Measurements from ENCODE around the gene SHISA7. TPM values are rescaled to one million over a fixed set of nuclear protein-coding genes. Genes with fewer than 3 reads are reported as not detected.

The SHISA7 gene
- total and polyA plus RNA-seq, 2 experiments from 2014 or later: not detected

DNA sequence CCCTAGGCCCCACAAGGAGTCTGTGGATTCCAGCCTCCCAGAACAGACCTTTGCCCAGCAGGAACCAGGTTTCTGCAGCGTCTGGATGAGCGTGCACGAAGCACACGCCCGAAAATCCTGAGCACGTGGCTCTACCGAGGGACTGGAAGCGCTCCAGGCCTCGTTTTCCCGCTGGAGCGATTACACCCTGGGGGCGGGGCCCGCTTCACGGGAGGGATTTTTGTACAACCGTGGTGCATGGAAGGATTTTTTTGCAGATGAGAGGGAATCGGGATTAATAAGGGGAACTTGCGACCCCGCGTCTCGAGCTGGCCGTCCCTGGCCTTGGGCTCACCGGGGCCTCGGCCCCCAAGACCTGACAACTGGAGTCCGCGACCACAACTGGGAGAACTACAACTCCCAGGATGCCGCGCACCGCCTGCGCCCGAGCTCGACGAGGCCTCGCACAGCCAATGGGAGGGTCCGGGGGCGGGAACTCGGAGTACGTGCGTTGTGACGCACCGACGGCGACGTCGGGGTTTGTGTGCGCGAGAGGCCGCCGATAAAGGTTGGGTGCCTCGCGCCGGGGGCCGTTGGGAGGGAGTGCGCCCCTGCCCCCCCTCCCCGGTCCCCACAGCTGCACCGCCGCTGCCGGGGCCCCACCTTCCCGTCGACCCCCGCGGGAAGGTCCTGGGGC is 33.1 kb upstream of the SHISA7 start, which contains the start of gene ZNF628:
ZNF628 (plus strand) TSS at position 518 of the 676 bp plus-strand sequence. CDS start 3,294 bp downstream, outside the sequence.
- Histone ChIP-seq H3K9me3 (ENCODE audit: low read depth) (no peaks in the 10 kb centered on the region), H3K4me2 (ENCODE audit: unreplicated experiment) (peak within 1 kb of the TSS; percentile 85), H3K9ac (peak within 1 kb of the TSS; percentile 71), H3K4me3 (peak within 1 kb of the TSS; percentile 87), H3K9me2 (ENCODE audit: insufficient read depth) (no peaks in the 10 kb centered on the region), H2AFZ (peak within 1 kb of the TSS; percentile 83), H3K79me2 (ENCODE audit: insufficient read depth) (peaks cover 27% of the 10 kb centered on the region), H3K4me1 (ENCODE audit: insufficient read depth) (peaks cover 13% of the 10 kb centered on the region; the same call in 1 of the 2 replicates), H3F3A (ENCODE audit: insufficient read depth) (no peaks in the 10 kb centered on the region; the same call in 1 of the 2 replicates), H3K36me3 (ENCODE audit: low read depth) (no peaks in the 10 kb centered on the region), H3K27me3 (replicated peaks; ENCODE audit: insufficient read depth) (no peaks in the 10 kb centered on the region), H3K27ac (peak within 1 kb of the TSS; percentile 55), H4K20me1 (ENCODE audit: insufficient read depth) (no peaks in the 10 kb centered on the region)
- in situ Hi-C loops (cut with MboI): no loop called here
- WGBS, 2 experiments (ENCODE audit: low coverage in 1 of 2, low lambda C conversion rate in 2 of 2, missing lambda C conversion rate in 2 of 2): 1 to 5% methylated on average over 41 to 51 of the region's 61 CpGs
- no peak for TF ChIP-seq EZH2phosphoT487 (IDR thresholded peaks at IDR 0.05; ENCODE audit: insufficient read depth, low read depth)
- DNase-seq: peak; percentile 100

DNA sequence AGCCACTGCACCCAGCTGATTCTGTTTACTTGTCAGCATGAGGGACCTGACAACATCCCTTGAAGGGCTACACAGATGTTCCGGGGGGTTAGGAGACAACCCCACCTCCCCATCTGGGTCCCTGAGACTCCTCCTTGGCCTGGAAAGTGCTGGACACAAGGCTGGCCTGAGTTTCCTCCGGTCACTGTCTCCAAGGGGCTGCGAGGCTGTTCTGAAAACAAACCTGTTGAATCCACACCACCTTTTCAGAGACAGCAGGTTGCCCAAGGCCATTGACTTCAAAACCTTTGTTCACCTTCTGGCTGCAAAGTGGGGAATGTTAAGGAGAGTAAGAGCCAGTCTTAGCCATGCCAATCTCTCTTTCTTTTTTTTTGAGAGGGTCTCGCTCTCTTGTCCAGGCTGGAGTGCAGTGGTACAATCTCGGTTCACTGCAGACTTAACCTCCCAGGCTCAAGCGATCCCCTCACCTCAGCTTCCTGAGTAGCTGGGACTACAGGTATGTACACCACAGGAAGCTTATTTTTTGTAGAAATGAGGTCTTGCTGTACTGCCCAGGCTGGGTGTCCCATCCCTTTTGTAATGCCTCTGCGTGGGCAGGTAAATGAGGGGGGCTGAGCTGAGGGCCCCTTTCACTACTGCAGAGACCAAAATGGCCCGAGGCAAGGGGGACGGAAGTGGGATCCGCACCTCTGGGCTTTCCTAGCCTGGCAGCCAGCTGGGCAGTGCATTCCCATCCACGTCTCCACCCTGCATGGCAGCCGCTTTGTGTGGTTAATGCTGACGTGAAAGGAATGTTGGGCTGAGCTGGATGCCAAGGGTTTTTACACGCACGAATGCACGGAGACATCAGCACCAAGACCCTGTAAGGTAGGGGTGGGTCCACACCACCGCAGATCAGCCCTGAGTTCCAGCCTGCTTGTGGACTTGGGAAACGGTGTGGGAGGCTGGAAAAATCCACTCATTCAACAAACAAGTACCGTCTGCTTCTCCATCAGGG is 31.5 kb upstream of the SHISA7 start:
- 0 out of 2 replicates have a peak overlapping the region, but pooled peaks have one; percentile 6 for H3K27ac ChIP-seq
- WGBS, 2 experiments (ENCODE audit: low coverage in 1 of 2, low lambda C conversion rate in 2 of 2, missing lambda C conversion rate in 2 of 2): 74 to 75% methylated on average over 19 of the region's 19 CpGs
- peak; percentile 30 for DNase-seq
- no peak overlapping the region for H3K4me2 ChIP-seq (ENCODE audit: unreplicated experiment)
- H3F3A ChIP-seq (ENCODE audit: insufficient read depth): no peaks in the 10 kb centered on the region; the same call in 1 of the 2 replicates
- H2AFZ ChIP-seq: no peak overlapping the region
- peaks cover 13% of the 10 kb centered on the region; the same call in 1 of the 2 replicates for H3K4me1 ChIP-seq (ENCODE audit: insufficient read depth)
- H3K9me2 ChIP-seq (ENCODE audit: insufficient read depth): no peaks in the 10 kb centered on the region
- H3K9ac ChIP-seq: no peak overlapping the region
- no peaks in the 10 kb centered on the region for H3K36me3 ChIP-seq (ENCODE audit: low read depth)
- TF ChIP-seq EZH2phosphoT487 (IDR thresholded peaks at IDR 0.05; ENCODE audit: insufficient read depth, low read depth) (no peak), EZH2 (IDR thresholded peaks at IDR 0.05; ENCODE audit: insufficient read depth, poor library complexity, severe bottlenecking) (no peak)
- no peaks in the 10 kb centered on the region for H3K9me3 ChIP-seq (ENCODE audit: low read depth)
- H4K20me1 ChIP-seq (ENCODE audit: insufficient read depth): no peaks in the 10 kb centered on the region
- no peaks in the 10 kb centered on the region for H3K27me3 ChIP-seq (replicated peaks; ENCODE audit: insufficient read depth)
- peaks cover 24% of the 10 kb centered on the region for H3K79me2 ChIP-seq (ENCODE audit: insufficient read depth)
- in situ Hi-C loops (cut with MboI): no loop called here
- H3K4me3 ChIP-seq: no peak overlapping the region

DNA sequence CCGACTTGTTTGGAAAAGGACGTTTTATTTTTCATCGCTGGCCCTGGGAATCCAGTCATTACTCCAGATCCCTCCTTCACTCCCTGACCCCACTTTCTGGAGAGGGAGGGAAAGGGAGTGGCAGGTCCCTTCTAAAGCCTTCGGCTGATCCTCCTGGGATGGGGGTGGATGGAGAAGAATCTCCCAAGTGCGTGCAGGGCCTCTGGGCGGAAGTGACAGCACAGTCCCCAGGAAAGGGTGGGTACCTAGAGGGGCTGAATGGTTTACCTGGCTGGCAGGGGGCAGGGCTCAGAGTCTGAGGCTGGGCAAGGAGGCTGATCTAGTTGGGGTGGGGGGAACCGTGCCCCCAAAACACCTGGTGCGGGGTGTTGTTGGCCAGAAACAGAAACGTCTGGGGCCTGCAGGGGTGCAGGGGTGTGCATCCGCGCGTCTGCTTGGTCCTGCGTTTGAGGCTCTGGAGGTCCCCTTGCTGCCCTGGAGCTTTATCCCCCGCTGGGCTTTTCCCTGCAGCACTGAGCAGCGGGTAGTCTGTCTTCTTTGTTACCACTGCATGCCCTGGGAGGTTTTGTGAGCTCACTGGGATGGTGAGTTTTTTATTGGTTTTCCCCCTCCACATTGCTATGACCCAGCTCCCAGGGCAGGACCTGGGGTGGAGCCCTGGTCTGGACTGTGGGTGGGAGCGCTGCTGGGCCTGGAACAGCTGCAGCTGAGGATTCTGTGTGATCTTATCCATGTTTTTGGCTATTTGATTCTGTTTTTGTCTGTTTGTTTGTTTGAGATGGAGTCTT is 30.3 kb upstream of the SHISA7 start:
- in situ Hi-C loops (cut with MboI): no loop called here
- H3K27me3 ChIP-seq (replicated peaks; ENCODE audit: insufficient read depth): no peaks in the 10 kb centered on the region
- TF ChIP-seq EZH2 (IDR thresholded peaks at IDR 0.05; ENCODE audit: insufficient read depth, poor library complexity, severe bottlenecking) (no peak), EZH2phosphoT487 (IDR thresholded peaks at IDR 0.05; ENCODE audit: insufficient read depth, low read depth) (no peak)
- no peak overlapping the region for H3K9ac ChIP-seq
- peaks cover 13% of the 10 kb centered on the region; the same call in 1 of the 2 replicates for H3K4me1 ChIP-seq (ENCODE audit: insufficient read depth)
- 60 to 61% methylated on average over 16 of the region's 16 CpGs for WGBS, 2 experiments (ENCODE audit: low coverage in 1 of 2, low lambda C conversion rate in 2 of 2, missing lambda C conversion rate in 2 of 2)
- peaks cover 12% of the 10 kb centered on the region for H3K79me2 ChIP-seq (ENCODE audit: insufficient read depth)
- no peak overlapping the region for H3K4me3 ChIP-seq
- no peak overlapping the region for H3K4me2 ChIP-seq (ENCODE audit: unreplicated experiment)
- no peaks in the 10 kb centered on the region for H3K9me2 ChIP-seq (ENCODE audit: insufficient read depth)
- H3K9me3 ChIP-seq (ENCODE audit: low read depth): no peaks in the 10 kb centered on the region
- no peak overlapping the region for H2AFZ ChIP-seq
- no peak overlapping the region for H3K27ac ChIP-seq
- no peaks in the 10 kb centered on the region for H4K20me1 ChIP-seq (ENCODE audit: insufficient read depth)
- H3K36me3 ChIP-seq (ENCODE audit: low read depth): no peaks in the 10 kb centered on the region
- H3F3A ChIP-seq (ENCODE audit: insufficient read depth): no peaks in the 10 kb centered on the region; the same call in 1 of the 2 replicates
- peak; percentile 38 for DNase-seq

DNA sequence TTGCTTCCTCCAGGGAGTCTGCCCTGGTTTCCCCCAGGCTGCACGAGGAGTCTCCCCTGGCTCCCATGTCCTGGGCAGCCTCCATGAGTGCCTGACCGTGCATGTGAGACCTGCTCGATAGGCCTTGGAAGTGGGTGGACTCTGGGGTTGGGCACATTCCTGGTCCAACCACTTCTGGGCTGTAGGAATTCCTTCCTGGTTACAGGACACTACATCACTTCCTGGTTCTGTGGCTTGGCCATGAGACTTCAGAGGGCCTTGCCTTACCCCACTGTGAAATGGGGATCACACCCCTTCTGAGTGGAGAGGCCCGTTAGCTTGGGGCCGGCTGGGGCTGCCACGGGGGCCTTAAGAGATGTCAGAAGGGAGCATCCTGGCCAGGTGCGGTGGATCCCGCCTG is 29.4 kb upstream of the SHISA7 start:
- peak; percentile 67 for DNase-seq
- Histone ChIP-seq H3K4me1 (ENCODE audit: insufficient read depth) (peaks cover 11% of the 10 kb centered on the region), H3K79me2 (ENCODE audit: insufficient read depth) (peaks cover 3% of the 10 kb centered on the region), H3K27ac (no peak overlapping the region), H3K4me2 (ENCODE audit: unreplicated experiment) (no peak overlapping the region), H3K36me3 (ENCODE audit: low read depth) (no peaks in the 10 kb centered on the region), H3K4me3 (no peak overlapping the region), H3K9me3 (ENCODE audit: low read depth) (no peaks in the 10 kb centered on the region), H3K9me2 (ENCODE audit: insufficient read depth) (no peaks in the 10 kb centered on the region), H3F3A (ENCODE audit: insufficient read depth) (no peaks in the 10 kb centered on the region; the same call in 1 of the 2 replicates), H4K20me1 (ENCODE audit: insufficient read depth) (no peaks in the 10 kb centered on the region), H3K9ac (no peak overlapping the region), H2AFZ (no peak overlapping the region; the same call in 1 of the 2 replicates), H3K27me3 (replicated peaks; ENCODE audit: insufficient read depth) (no peaks in the 10 kb centered on the region)
- in situ Hi-C loops (cut with MboI): no loop called here
- WGBS, 2 experiments (ENCODE audit: low coverage in 1 of 2, low lambda C conversion rate in 2 of 2, missing lambda C conversion rate in 2 of 2): 73 to 76% methylated on average over 8 of the region's 8 CpGs
- TF ChIP-seq EZH2phosphoT487 (IDR thresholded peaks at IDR 0.05; ENCODE audit: insufficient read depth, low read depth) (no peak), EZH2 (IDR thresholded peaks at IDR 0.05; ENCODE audit: insufficient read depth, poor library complexity, severe bottlenecking) (no peak)
